Fibroblast of skin of abdomen (primary cell): ENCODE data around the gene IQCF5. TPM values are rescaled to one million over a fixed set of nuclear protein-coding genes. Genes with fewer than 3 reads are reported as not detected.
"Not testable (repeated sequence)": the region's sequence is repeated elsewhere in the genome, so short reads cannot be mapped to it uniquely, and the experiment has no call there.

Experiments
- DNase-seq: peaks from one replicate; pipeline ENCODE4 v3.0.0-alpha.2; 2013
- polyA plus RNA-seq, 2 experiments: library from polyadenylated mRNA; unstranded; fragments of 120-200 nt; gene quantifications; one replicate each; pipeline ENCODE4 v1.2.1, GENCODE V29; 2013; ENCODE audit not compliant: insufficient read length in 2 of 2

IQCF5 gene
- polyA plus RNA-seq (2013, experiment 1 of 2; ENCODE audit: insufficient read length) = not detected
- not detected for polyA plus RNA-seq (2013, experiment 2 of 2; ENCODE audit: insufficient read length)

GRCh38 chr3:51875501-51875900 is at the start of gene IQCF5:
IQCF5 (minus strand) TSS chr3:51875601; CDS start chr3:51875531, 70 bp downstream.
- DNase-seq = no peak

- no peak for DNase-seq
Measured at GRCh38 chr3:51921081-51921578, 45.7 kb upstream of the IQCF5 start.

- no peak for DNase-seq
Measured at GRCh38 chr3:51916418-51916817, 41.0 kb upstream of the IQCF5 start.

- DNase-seq = no peak
Measured at GRCh38 chr3:51908026-51908425, 32.6 kb upstream of the IQCF5 start.

GRCh38 chr3:51904034-51904823 is 28.8 kb upstream of the IQCF5 start:
- DNase-seq = no peak

- DNase-seq = not testable (repeated sequence)
Measured at GRCh38 chr3:51902361-51902760, 27.0 kb upstream of the IQCF5 start.

- not testable (repeated sequence) for DNase-seq
Measured at GRCh38 chr3:51900043-51900442, 24.6 kb upstream of the IQCF5 start.

GRCh38 chr3:51897391-51897790 is 22.0 kb upstream of the IQCF5 start:
- no peak for DNase-seq

- DNase-seq = no peak
Measured at GRCh38 chr3:51896607-51897305, 21.4 kb upstream of the IQCF5 start.

- no peak for DNase-seq
Measured at GRCh38 chr3:51894939-51895338, 19.5 kb upstream of the IQCF5 start.

- DNase-seq = no peak
Measured at GRCh38 chr3:51894391-51894790, 19.0 kb upstream of the IQCF5 start.

GRCh38 chr3:51891242-51892039 is 16.0 kb upstream of the IQCF5 start:
- DNase-seq = no peak

- no peak for DNase-seq
Measured at GRCh38 chr3:51888463-51889105, 13.2 kb upstream of the IQCF5 start.

GRCh38 chr3:51887620-51888019 is 12.2 kb upstream of the IQCF5 start:
- no peak for DNase-seq

GRCh38 chr3:51886447-51886846 is 11.0 kb upstream of the IQCF5 start:
- no peak for DNase-seq

GRCh38 chr3:51879937-51880336 is 4.5 kb upstream of the IQCF5 start:
- DNase-seq = no peak

- DNase-seq = no peak
Measured at GRCh38 chr3:51876186-51876585, 785 bp upstream of the IQCF5 start.

- no peak for DNase-seq
Measured at GRCh38 chr3:51874889-51875288, 512 bp downstream of the IQCF5 start.

- no peak for DNase-seq
Measured at GRCh38 chr3:51874411-51874810, 990 bp downstream of the IQCF5 start.

- no peak for DNase-seq
Measured at GRCh38 chr3:51873876-51874275, 1.5 kb downstream of the IQCF5 start.

- DNase-seq = no peak
Measured at GRCh38 chr3:51873253-51873766, 2.1 kb downstream of the IQCF5 start.

- DNase-seq = no peak
Measured at GRCh38 chr3:51869304-51869703, 6.1 kb downstream of the IQCF5 start.
